GM12873 (cell line): Measurements from ENCODE around the gene CHST4.

Experiments used
- TF ChIP-seq, protein P1 (sequence below): IDR thresholded peaks from 2 replicates; pipeline ENCODE4 v1.5.1; 2012; ENCODE audit warnings: low read depth, mild to moderate bottlenecking, moderate library complexity, low read length, control low read depth; ENCODE audit not compliant: insufficient read depth; ENCODE audit errors: missing control alignments

Gene CHST4

DNA sequence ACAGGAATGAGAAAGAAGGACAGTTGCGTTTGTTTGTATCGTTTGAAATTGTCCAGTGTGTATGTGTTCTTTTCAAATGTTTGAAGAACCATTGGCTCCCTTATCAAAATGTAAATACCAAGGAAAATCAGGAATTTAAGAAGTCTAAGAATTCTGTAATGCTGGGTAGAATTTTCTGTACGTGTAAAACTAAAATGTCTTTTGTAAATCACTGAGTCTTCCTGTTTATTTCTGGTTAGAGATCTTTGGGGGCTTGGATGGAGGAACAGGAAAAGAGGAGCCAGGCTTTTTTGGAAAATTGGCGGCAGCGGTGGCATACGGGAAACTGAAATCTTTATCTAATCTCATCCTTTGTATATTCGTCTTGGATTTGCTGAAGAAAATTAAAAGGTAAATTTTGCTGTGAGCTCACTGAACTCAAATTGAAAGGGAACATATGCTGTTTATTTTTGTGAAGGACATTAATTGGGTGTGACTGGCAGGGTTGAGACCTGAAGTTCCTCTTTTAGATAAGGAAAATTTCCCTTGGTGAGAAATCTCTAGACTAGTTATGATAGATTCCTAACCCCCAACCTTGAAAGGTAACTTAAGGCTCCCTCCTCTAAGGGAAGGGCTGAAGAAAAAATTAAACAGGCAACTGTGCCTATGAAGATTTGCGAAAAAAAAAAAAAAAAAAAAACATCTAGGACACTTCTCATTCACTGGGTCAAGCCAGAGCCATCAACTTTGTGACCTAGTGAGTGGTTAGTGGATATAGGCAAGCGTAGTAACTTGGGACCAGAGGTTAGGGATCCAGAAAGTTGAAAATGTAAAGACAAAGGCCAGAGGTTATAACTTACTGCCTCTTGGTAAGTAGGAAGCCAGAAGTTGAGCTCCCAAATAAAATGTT is 39.8 kb downstream of the CHST4 start:
- TF ChIP-seq, protein P1, sequence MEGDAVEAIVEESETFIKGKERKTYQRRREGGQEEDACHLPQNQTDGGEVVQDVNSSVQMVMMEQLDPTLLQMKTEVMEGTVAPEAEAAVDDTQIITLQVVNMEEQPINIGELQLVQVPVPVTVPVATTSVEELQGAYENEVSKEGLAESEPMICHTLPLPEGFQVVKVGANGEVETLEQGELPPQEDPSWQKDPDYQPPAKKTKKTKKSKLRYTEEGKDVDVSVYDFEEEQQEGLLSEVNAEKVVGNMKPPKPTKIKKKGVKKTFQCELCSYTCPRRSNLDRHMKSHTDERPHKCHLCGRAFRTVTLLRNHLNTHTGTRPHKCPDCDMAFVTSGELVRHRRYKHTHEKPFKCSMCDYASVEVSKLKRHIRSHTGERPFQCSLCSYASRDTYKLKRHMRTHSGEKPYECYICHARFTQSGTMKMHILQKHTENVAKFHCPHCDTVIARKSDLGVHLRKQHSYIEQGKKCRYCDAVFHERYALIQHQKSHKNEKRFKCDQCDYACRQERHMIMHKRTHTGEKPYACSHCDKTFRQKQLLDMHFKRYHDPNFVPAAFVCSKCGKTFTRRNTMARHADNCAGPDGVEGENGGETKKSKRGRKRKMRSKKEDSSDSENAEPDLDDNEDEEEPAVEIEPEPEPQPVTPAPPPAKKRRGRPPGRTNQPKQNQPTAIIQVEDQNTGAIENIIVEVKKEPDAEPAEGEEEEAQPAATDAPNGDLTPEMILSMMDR, result no peak

DNA sequence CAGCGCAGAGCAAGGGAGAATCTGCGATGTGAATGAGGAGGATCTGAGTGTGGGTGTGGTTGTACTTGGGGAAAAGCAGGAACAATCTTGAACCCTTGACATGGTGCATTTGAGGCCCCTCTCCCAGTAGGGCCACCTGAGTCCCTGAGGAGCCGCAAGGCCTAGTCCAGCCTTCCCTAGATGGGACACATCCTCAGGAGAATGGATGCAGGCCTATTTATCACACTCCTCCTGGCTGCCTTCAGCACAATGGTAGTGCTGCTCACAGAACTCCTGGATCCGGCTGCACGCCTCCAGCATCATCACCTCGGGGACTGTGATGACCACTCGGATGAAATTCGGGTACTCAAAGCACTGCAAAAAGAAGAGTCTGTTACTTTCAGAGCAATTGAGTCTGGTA is 41.7 kb downstream of the CHST4 start:
- TF ChIP-seq, protein P1, result no peak

DNA sequence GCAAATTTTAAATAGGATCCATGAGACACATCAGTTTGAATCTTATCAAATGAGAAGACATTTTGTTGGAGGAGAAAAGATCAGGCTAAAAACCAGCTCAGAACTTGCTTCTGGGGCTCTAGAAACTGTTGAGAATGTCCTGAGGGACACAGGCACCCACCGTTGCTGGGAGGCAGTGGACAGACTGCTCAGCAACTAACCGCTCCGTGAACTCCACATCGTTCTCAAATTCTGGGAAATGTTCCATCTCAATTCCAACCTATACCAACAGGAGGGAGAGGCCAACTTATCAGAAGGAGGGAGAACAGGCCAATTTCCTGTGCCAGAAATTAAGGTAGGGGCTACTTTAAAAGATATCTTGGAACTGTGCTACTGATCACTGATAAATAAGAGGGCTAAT is 42.3 kb downstream of the CHST4 start:
- TF ChIP-seq, protein P1, result no peak

DNA sequence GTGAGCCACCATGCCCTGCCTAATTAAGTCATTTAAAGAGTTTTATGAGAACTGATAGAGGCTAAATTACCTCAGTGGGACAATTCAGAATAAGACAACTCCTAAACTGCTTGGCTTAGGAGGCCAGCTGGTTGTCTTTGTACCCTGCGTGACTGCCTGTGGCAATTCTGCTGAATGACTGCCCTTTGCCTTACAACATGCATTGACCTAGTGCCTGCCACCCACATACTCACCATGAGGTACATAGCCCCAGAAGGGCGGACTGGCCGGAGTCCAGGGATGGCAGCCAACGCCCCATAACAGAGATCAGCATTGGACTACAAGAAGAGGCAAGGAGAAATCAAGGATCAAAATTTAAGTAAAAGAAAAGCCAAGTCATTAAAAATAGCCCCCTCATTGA is 43.4 kb downstream of the CHST4 start:
- TF ChIP-seq, protein P1, result no peak

DNA sequence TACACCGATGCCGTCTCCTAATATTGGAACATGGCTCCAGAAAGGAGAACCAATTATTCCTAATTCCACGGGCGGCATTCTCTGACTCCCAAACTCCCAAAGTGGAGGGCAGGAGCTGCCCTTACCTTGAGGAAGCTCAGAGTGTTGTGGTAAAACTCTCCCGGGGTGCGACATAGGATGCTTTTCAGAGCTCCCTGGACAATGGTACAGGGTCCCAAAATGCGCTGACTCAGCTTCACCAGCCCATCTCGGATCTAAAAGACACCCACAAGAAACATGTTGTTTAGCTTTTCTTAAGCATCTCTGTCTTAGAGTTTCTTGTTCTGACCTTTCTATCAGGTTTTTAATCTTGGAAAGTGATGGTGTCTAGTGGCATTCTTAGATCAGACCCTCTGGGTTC is 43.9 kb downstream of the CHST4 start:
- TF ChIP-seq, protein P1, result no peak

DNA sequence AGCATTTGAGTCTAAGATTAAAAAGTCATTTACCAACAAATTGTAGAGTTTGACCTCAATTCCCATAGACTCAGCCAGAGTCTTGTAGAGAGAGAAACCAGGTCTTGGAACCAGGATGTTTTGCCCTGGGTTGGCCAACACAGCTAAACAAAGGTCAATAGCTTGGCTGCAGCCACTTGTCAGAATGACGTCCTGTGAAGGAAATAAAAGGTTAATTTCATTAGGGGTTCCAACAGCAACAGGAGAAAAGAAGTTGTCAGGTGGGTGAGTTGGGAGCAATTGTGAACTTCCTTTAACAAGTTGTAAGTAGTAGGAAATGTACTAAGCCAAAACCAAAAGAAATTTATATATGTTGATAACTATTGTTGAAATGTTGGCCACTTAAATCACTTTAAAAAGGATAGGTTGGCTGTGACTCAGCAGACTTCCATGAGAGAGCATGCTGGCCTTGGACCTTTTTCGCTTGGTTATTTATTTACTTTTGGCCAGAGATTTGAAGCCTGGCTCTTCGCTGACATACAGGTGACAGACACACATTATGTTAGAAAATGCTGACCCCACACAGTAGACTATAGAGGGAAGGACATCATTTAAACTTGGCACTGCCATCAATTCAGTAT is 46.4 kb downstream of the CHST4 start:
- TF ChIP-seq, protein P1, result no peak

DNA sequence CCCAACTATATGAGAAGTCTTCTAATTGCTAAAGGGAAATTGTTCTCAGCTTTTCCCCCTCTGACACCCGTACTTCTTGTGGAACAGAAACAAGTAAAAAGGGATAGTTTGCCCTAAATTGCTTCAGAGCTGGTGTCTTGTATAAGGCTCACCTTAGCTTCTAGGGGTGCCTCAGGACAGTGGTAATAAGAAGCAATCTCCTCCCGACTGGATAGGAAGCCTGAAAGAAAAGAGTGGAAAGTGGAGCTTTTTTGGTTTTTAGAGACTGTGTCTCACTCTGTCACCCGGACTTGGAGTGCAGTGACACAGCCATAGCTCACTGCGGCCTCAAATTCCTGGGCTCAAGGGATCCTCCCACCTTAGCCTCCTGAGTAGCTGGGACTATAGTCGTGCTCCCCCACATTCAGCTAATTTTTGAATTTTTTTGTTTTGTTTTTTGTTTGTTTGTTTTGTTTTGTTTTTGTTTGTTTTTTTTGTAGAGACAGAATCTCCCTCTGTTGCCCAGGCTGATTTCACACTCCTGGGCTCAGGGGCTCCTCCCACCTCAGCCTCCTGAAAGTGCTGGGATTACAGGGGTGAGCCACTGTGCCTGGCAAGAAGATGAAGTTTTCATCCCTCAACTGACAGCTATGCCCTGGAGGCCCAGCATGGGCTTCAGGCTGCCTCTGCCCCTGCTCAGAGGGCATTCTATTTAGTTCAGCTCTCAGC is 47.3 kb downstream of the CHST4 start:
- TF ChIP-seq, protein P1, result no peak
